GM23248 (cell line): ENCODE results near the gene SAMSN1.

Experiments used
- EZH2 ChIP-seq: fragments of 200-600 bp; sonication (generic); IDR thresholded peaks from 2 replicates; pipeline ENCODE4 v1.6.1; 2018; ENCODE audit warnings: antibody characterized with exemption, mild to moderate bottlenecking; ENCODE audit not compliant: insufficient read depth, poor library complexity, severe bottlenecking
- EZH2phosphoT487 ChIP-seq: fragments of 200-600 bp; sonication (generic); IDR thresholded peaks from 2 replicates; pipeline ENCODE4 v1.6.1; 2018; ENCODE audit warnings: antibody characterized with exemption, moderate library complexity, mild to moderate bottlenecking, low read depth; ENCODE audit not compliant: insufficient read depth

- TF ChIP-seq EZH2 (no peak), EZH2phosphoT487 (no peak)
Measured at GRCh38 chr21:14560555-14560954, 14.4 kb upstream of the SAMSN1 start.
